ENCODE results near the gene TAS2R41.
A peak's percentile ranks its signal among the peaks of the same experiment; 100 is the strongest.
"Not testable (repeated sequence)": the region's sequence is repeated elsewhere in the genome, so short reads cannot be mapped to it uniquely, and the experiment has no call there.

Gene TAS2R41

DNA sequence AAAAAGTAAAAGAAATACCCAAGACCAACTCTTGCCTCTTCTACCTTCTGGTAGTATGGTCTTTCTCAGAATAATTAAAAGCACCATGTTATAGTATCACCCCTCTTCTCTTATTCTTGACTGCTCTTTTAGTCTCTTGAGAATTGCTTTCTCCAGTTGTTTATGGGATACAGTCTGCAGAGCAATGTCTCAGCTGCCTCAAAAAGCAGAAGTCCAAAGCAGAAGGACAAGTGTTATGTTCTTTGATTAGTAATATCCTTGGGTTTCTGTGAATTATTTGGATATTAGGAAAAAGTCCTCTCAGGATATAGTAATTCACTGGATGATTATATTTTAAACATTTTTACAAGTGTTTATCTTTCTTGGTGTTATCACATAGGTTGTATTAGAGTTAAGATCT lies 7.4 kb downstream of the TAS2R41 start:
- Mint-ChIP-seq H3K9me3 (no peaks in the 10 kb centered on the region), H3K27me3 (ENCODE audit: low read depth) (no peaks in the 10 kb centered on the region), H3K4me3 (no peak overlapping the region), H3K4me1 (peaks cover 6% of the 10 kb centered on the region), H3K36me3 (ENCODE audit: low read depth) (no peaks in the 10 kb centered on the region), H3K27ac (no peak overlapping the region)
- TF ChIP-seq, protein P1, sequence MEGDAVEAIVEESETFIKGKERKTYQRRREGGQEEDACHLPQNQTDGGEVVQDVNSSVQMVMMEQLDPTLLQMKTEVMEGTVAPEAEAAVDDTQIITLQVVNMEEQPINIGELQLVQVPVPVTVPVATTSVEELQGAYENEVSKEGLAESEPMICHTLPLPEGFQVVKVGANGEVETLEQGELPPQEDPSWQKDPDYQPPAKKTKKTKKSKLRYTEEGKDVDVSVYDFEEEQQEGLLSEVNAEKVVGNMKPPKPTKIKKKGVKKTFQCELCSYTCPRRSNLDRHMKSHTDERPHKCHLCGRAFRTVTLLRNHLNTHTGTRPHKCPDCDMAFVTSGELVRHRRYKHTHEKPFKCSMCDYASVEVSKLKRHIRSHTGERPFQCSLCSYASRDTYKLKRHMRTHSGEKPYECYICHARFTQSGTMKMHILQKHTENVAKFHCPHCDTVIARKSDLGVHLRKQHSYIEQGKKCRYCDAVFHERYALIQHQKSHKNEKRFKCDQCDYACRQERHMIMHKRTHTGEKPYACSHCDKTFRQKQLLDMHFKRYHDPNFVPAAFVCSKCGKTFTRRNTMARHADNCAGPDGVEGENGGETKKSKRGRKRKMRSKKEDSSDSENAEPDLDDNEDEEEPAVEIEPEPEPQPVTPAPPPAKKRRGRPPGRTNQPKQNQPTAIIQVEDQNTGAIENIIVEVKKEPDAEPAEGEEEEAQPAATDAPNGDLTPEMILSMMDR (IDR thresholded peaks at IDR 0.05; ENCODE audit: unreplicated experiment in 3 of 3), result no peak

DNA sequence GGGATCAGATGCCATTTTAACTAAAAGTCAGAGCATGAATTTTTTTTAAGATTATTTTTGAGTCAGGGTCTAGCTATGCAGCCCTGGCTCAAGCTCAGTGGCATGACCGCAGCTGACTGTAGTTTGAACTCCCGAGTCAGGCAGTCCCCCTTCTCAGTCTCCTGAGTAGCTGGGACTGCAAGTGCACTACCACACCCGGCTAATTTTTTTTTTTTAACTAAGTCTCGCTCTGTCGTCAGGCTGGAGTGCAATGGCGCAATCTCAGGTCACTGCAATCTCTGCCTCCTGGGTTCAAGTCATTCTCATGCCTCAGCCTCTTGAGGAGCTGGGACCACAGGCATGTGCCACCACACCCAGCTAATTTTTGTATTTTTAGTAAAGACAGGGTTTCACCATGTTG lies 7.8 kb downstream of the TAS2R41 start:
- Mint-ChIP-seq H3K27me3 (ENCODE audit: low read depth) (no peaks in the 10 kb centered on the region), H3K36me3 (ENCODE audit: low read depth) (no peaks in the 10 kb centered on the region), H3K9me3 (no peaks in the 10 kb centered on the region), H3K4me1 (peaks cover 6% of the 10 kb centered on the region), H3K27ac (no peak overlapping the region), H3K4me3 (no peak overlapping the region)
- TF ChIP-seq, protein P1 (IDR thresholded peaks at IDR 0.05; ENCODE audit: unreplicated experiment in 3 of 3), result no peak

DNA sequence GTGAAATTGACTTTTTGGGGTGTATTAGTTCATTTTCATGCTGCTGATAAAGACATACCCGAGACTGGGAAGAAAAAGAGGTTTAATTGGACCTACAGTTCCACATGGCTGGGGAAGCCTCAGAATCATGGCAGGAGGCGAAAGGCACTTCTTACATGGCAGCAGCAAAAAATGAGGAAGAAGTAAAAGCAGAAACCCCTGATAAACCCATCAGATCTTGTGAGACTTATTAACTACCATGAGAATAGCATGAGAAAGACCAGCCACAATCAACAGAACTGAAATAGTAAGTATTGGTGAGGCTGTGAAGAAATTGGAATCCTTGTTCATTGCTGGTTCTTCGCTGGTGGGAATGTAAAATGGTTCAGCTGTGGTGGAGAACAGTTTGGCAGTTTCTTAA lies 8.6 kb downstream of the TAS2R41 start:
- H3K27ac Mint-ChIP-seq; H3K36me3 Mint-ChIP-seq (ENCODE audit: low read depth); H3K4me3 Mint-ChIP-seq; H3K27me3 Mint-ChIP-seq (ENCODE audit: low read depth); H3K9me3 Mint-ChIP-seq; H3K4me1 Mint-ChIP-seq: not testable (repeated sequence)

DNA sequence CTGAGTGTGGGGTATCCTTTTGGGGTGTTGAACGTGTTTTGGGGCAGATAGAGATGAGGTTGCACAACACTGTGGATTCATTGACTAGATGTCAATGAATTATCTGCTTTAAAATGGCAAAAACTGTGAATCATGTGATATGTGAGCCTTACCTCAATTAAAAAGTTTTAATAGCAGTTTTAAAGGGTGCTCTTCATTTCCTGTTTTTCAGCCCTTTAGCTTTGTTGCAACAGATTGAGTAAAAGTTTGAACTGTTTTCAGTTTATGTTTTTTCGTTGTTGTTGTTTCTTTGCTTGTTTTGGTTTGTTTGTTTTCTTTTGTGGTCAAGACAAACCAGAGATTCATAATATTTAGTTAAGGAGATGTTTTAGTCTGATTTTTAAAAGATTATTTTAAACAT lies 9.4 kb downstream of the TAS2R41 start:
- Mint-ChIP-seq H3K4me1 (peaks cover 6% of the 10 kb centered on the region), H3K4me3 (no peak overlapping the region), H3K27me3 (ENCODE audit: low read depth) (peaks cover 4% of the 10 kb centered on the region), H3K9me3 (no peaks in the 10 kb centered on the region), H3K36me3 (ENCODE audit: low read depth) (no peaks in the 10 kb centered on the region), H3K27ac (no peak overlapping the region)
- TF ChIP-seq, protein P1 (IDR thresholded peaks at IDR 0.05; ENCODE audit: unreplicated experiment in 3 of 3), result no peak

DNA sequence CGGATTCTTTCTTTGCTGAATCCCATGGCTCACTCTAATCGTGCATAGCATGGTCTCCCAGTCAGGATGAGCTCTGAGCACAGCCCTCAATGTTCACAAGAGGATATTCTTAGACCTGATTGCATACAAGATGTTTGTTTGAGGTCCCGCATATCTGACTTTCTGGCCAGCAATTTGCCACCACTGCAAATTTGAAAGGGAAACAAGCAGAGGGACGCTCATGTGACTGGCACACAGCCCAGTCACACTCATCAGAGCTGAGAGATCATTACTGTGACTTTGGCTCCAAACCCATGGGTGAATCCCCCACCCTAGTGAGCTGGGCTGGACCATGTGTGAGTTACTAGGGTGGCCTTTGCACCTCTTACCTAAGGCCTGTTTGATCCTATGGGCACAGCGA lies 9.9 kb downstream of the TAS2R41 start:
- Mint-ChIP-seq H3K36me3 (ENCODE audit: low read depth) (no peaks in the 10 kb centered on the region), H3K4me3 (no peak overlapping the region), H3K27ac (no peak overlapping the region), H3K27me3 (ENCODE audit: low read depth) (peaks cover 4% of the 10 kb centered on the region), H3K4me1 (peaks cover 6% of the 10 kb centered on the region), H3K9me3 (no peaks in the 10 kb centered on the region)
- TF ChIP-seq, protein P1 (IDR thresholded peaks at IDR 0.05; ENCODE audit: unreplicated experiment in 3 of 3), result no peak

DNA sequence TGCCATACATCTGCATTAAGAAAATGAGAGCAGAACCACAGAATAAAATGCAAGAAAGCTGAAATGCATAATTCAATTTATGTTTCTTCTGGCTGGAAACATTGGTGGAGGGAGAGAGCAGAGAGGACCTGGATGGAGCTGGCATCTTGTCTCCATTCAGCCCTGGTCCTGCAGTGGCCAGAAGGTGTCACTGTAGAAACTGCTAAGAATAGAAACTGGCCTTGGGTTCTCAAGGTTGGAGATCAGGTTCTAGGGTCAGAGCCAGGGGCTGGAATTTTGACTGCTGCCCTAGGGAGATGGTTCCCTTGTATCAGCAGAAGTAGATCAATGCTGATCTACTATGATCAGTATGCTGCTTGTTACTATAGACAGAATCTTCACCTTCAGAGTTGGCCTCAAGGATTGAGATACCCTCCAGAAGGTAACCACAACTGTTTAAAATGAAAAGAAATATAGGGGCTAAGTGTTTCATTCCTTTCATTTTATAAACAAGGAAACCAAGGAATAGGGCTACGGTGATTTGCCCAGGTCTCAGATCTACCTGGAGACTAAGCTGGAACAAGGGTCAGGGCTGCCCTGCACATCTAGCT lies 13.1 kb downstream of the TAS2R41 start:
- no peaks in the 10 kb centered on the region for H3K36me3 Mint-ChIP-seq (ENCODE audit: low read depth)
- H3K4me1 Mint-ChIP-seq, result no peaks in the 10 kb centered on the region
- H3K27me3 Mint-ChIP-seq (ENCODE audit: low read depth), result peaks cover 4% of the 10 kb centered on the region
- no peak overlapping the region for H3K4me3 Mint-ChIP-seq
- no peak overlapping the region for H3K27ac Mint-ChIP-seq
- H3K9me3 Mint-ChIP-seq, result no peaks in the 10 kb centered on the region
- TF ChIP-seq, protein P1 (IDR thresholded peaks at IDR 0.05; ENCODE audit: unreplicated experiment in 3 of 3), result peak in 2 of 3 experiments; percentile 23 to 35

All from nephron (organoid).